OCI-LY1 (cell line): ENCODE data around the gene DLEC1.

Source experiments
- H2AFZ ChIP-seq: fragments of 200-600 bp; sonication (generic), shearing (Covaris generic); 2 replicates; pipeline ENCODE4 v1.6.0; 2014; ENCODE audit warnings: antibody characterized with exemption, mild to moderate bottlenecking, low read length
- H3F3A ChIP-seq: fragments of 200-600 bp; sonication (generic), shearing (Covaris generic); 2 replicates; pipeline ENCODE4 v1.6.0; 2014; ENCODE audit warnings: mild to moderate bottlenecking, antibody characterized with exemption, low read length, moderate library complexity; ENCODE audit not compliant: insufficient read depth
- H3K27ac ChIP-seq: fragments of 200-600 bp; sonication (generic); 2 replicates; pipeline ENCODE4 v1.5.1; 2014; ENCODE audit warnings: low read length, mixed run types, mild to moderate bottlenecking, low read depth; ENCODE audit not compliant: poor library complexity, severe bottlenecking
- H3K27me3 ChIP-seq: fragments of 200-600 bp; sonication (generic); 2 replicates; pipeline ENCODE4 v1.6.0; 2014; ENCODE audit warnings: antibody characterized with exemption, mild to moderate bottlenecking, low read length, moderate library complexity; ENCODE audit not compliant: insufficient read depth
- H3K36me3 ChIP-seq: fragments of 200-600 bp; sonication (generic); 2 replicates; pipeline ENCODE4 v1.6.1; 2014; ENCODE audit warnings: mild to moderate bottlenecking, antibody characterized with exemption, low read length, moderate library complexity, mixed read lengths; ENCODE audit not compliant: insufficient read depth
- H3K4me1 ChIP-seq: fragments of 200-600 bp; sonication (generic); 2 replicates; pipeline ENCODE4 v1.5.1; 2014; ENCODE audit warnings: mild to moderate bottlenecking, low read length, moderate library complexity; ENCODE audit not compliant: insufficient read depth, severe bottlenecking
- H3K4me2 ChIP-seq: fragments of 200-600 bp; sonication (generic), shearing (Covaris generic); 2 replicates; pipeline ENCODE4 v1.6.1; 2014; ENCODE audit warnings: low read length
- H3K4me3 ChIP-seq: fragments of 200-600 bp; sonication (generic); 2 replicates; pipeline ENCODE4 v1.5.1; 2014; ENCODE audit warnings: low read length, low read depth, mild to moderate bottlenecking, mixed read lengths; ENCODE audit not compliant: poor library complexity, severe bottlenecking
- H3K79me2 ChIP-seq: fragments of 200-600 bp; shearing (Covaris generic); 2 replicates; pipeline ENCODE4 v1.6.1; 2016; ENCODE audit warnings: mixed run types, low read length, mixed read lengths; ENCODE audit not compliant: insufficient read depth
- H3K9ac ChIP-seq: fragments of 200-600 bp; sonication (generic), shearing (Covaris generic); 2 replicates; pipeline ENCODE4 v1.6.1; 2014; ENCODE audit warnings: mild to moderate bottlenecking, low read length, mixed read lengths
- H3K9me2 ChIP-seq: fragments of 200-600 bp; sonication (generic), shearing (Covaris generic); 2 replicates; pipeline ENCODE4 v1.6.1; 2014; ENCODE audit warnings: low read depth, mild to moderate bottlenecking, low read length, mixed read lengths
- H3K9me3 ChIP-seq: fragments of 200-600 bp; shearing (Covaris generic); 2 replicates; pipeline ENCODE4 v1.6.1; 2014; ENCODE audit warnings: low read length, mixed read lengths
- H4K20me1 ChIP-seq: fragments of 200-600 bp; sonication (generic), shearing (Covaris generic); 2 replicates; pipeline ENCODE4 v1.6.0; 2016; ENCODE audit warnings: mild to moderate bottlenecking, low read length; ENCODE audit not compliant: insufficient read depth
- CTCF ChIP-seq: fragments of 200-600 bp; sonication (generic), shearing (Covaris generic); IDR thresholded peaks from 2 replicates; pipeline ENCODE4 v1.5.1; 2017; ENCODE audit warnings: mild to moderate bottlenecking, antibody characterized with exemption, low read length, moderate library complexity, mixed read lengths
- EZH2 ChIP-seq: fragments of 200-600 bp; sonication (generic), shearing (Covaris generic); IDR thresholded peaks from 2 replicates; pipeline ENCODE4 v1.8.0; 2017; ENCODE audit warnings: borderline replicate concordance, mixed run types, mild to moderate bottlenecking, antibody characterized with exemption, low read length, moderate library complexity, mixed read lengths

The DLEC1 gene

GRCh38 chr3:37994639-37994972, 44.4 kb upstream of the DLEC1 start:
- Histone ChIP-seq H3K4me1 (peaks cover 40% of the 10 kb centered on the region), H3K9ac (peak overlapping the region; percentile 81), H3K4me3 (peak overlapping the region; percentile 71), H3K9me3 (no peaks in the 10 kb centered on the region), H3K9me2 (no peaks in the 10 kb centered on the region), H3K27ac (no peak overlapping the region), H2AFZ (peak overlapping the region; percentile 3; the same call in 1 of the 2 replicates), H3K4me2 (peak overlapping the region; percentile 92), H3K79me2 (no peaks in the 10 kb centered on the region), H3F3A (no peaks in the 10 kb centered on the region), H3K27me3 (no peaks in the 10 kb centered on the region), H3K36me3 (peaks cover 7% of the 10 kb centered on the region; the same call in 1 of the 2 replicates), H4K20me1 (no peaks in the 10 kb centered on the region)
- TF ChIP-seq CTCF, result no peak
- no peak for TF ChIP-seq EZH2

DNA sequence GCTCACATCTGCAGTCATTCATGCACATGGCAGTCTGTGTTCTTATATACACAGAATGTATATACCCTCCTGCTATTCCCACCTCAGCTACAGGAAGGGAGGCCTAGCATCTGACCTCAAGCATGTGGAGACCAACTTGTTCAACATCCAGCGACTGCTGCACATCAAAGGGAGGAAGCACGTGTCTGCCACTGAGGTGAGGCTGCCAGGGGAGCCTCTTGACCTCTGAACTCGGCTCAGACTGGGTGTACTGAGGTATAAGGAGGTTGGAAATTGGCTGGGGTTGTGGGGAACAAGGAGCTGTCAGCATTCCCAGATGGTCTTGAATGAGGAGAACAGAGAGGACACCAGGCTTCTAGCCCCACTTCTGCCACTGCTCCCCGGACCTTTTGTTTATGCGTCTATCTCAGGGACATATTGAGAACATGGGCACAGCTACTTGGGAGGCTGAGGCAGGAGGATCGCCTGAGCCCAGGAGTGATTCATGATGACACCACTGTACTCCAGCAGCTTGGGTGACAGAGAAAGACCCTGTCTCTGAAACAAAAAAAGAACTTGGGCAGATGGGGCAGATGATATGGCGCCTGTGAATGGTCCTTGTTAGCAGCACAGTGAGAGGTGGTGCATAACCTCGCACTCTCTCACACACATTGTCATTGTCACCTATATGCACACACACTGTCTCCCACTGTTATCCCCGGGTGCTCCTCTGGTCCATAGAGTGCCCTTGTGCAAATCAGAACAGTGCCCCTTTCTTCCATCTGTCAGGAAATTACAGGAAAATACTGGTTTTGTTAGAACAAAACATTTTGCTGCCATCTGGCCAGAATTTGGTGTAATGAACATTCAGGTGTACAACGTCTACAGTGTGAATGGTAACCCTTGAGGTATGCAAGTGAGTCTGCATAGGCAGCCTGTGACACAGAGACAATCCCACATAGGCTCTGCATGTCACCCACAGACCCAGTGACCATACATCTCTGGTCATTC, 43.1 kb upstream of the DLEC1 start:
- H3K4me2 ChIP-seq, result peak overlapping the region; percentile 92; the same call in 1 of the 2 replicates
- peaks cover 41% of the 10 kb centered on the region for H3K4me1 ChIP-seq
- no peak overlapping the region for H3K4me3 ChIP-seq
- no peaks in the 10 kb centered on the region for H3K9me2 ChIP-seq
- H3K36me3 ChIP-seq, result peaks cover 7% of the 10 kb centered on the region; the same call in 1 of the 2 replicates
- no peaks in the 10 kb centered on the region for H3K27me3 ChIP-seq
- TF ChIP-seq EZH2 (no peak), CTCF (no peak)
- no peaks in the 10 kb centered on the region for H4K20me1 ChIP-seq
- H3K79me2 ChIP-seq, result no peaks in the 10 kb centered on the region
- no peak overlapping the region; the same call in 1 of the 2 replicates for H3K9ac ChIP-seq
- H3K9me3 ChIP-seq, result no peaks in the 10 kb centered on the region
- H2AFZ ChIP-seq, result no peak overlapping the region
- peak overlapping the region; percentile 43 for H3K27ac ChIP-seq
- H3F3A ChIP-seq, result no peaks in the 10 kb centered on the region

DNA sequence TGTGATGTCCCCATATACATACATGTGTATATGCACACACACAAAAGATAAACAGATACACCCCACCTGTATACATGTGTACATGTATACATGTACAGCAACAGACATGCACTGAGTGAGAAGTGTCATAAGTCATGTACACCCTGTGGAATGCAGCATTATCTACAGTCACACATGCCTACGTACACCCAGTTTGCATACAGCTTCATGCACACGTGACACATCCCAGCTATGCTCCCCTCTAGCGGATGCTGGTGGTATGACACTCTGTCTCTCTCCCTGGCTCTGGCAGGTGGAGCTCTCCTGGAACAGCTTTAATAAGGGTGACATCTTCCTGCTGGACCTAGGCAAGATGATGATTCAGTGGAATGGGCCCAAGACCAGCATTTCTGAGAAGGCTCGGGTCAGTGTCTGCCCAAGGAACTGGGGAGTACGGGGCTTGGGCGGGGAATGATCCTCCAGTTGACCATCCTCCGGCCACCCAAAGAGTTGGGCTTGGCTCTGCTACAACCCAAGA, 42.2 kb upstream of the DLEC1 start:
- Histone ChIP-seq H2AFZ (no peak overlapping the region), H3F3A (no peaks in the 10 kb centered on the region), H4K20me1 (no peaks in the 10 kb centered on the region), H3K27me3 (no peaks in the 10 kb centered on the region), H3K4me1 (peaks cover 41% of the 10 kb centered on the region), H3K4me3 (no peak overlapping the region), H3K4me2 (no peak overlapping the region), H3K27ac (peak overlapping the region; percentile 43), H3K36me3 (peaks cover 11% of the 10 kb centered on the region; the same call in 1 of the 2 replicates), H3K9ac (no peak overlapping the region), H3K79me2 (no peaks in the 10 kb centered on the region), H3K9me2 (no peaks in the 10 kb centered on the region), H3K9me3 (no peaks in the 10 kb centered on the region)
- TF ChIP-seq EZH2, result no peak
- TF ChIP-seq CTCF, result peak; percentile 91
